NCI-H1048 (cell line): ENCODE measurements around the gene C2orf69.
"Not testable (repeated sequence)": the region's sequence is repeated elsewhere in the genome, so short reads cannot be mapped to it uniquely, and the experiment has no call there.

ENCODE experiments used
- DNase-seq: peaks from one replicate; lab custom pipeline; 2025; lab: John Stamatoyannopoulos, UW

Gene C2orf69, protein sequence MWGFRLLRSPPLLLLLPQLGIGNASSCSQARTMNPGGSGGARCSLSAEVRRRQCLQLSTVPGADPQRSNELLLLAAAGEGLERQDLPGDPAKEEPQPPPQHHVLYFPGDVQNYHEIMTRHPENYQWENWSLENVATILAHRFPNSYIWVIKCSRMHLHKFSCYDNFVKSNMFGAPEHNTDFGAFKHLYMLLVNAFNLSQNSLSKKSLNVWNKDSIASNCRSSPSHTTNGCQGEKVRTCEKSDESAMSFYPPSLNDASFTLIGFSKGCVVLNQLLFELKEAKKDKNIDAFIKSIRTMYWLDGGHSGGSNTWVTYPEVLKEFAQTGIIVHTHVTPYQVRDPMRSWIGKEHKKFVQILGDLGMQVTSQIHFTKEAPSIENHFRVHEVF

GRCh38 chr2:199911052-199911876, at the start of gene C2orf69:
Gene C2orf69, plus strand, starts transcription at chr2:199911293. Its CDS starts 146 bp downstream, at chr2:199911439.
- peak; percentile 94 for DNase-seq

DNA sequence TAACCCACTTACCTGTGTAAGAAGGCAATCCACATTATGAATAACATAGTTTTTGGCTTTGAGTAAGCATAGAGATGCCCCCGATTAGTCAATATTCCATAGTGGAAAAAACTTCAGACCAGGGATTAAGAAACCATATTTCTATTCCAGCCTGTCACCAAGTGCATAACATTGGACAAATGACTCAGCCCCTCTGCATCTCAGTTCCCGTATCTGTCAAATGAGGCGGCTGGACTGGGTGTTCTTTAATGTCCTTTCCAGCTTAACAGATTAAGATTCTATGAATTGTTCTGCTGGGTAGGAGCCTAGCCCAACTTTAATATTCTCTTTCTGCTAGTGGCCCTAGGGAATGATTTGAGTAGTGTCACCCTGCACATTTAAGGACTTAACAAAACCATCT, 48.3 kb upstream of the C2orf69 start:
- no peak for DNase-seq

GRCh38 chr2:199865905-199866304, 45.2 kb upstream of the C2orf69 start:
- DNase-seq = no peak

GRCh38 chr2:199868431-199869226, 42.5 kb upstream of the C2orf69 start:
- DNase-seq = no peak

GRCh38 chr2:199869227-199869541, 41.9 kb upstream of the C2orf69 start:
- DNase-seq = no peak

DNA sequence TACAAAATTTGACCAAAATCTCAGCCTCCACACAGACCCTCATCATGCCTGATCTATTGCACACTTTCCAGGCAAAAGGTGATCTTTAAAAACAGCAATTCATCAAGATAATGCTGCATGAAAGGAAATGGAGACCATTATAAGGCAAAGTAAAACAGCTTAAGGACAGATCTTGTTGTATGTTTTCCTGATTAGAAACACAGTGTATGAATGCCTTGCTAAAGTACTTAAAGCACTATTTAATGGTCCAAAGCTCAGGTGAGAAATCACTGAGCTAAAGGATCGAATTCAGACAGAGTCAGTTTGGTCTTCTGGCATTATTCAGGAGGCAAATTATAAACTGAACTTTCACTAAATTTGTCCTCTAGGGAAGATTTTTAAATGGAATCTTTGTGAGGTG, 41.4 kb upstream of the C2orf69 start:
- no peak for DNase-seq

DNA sequence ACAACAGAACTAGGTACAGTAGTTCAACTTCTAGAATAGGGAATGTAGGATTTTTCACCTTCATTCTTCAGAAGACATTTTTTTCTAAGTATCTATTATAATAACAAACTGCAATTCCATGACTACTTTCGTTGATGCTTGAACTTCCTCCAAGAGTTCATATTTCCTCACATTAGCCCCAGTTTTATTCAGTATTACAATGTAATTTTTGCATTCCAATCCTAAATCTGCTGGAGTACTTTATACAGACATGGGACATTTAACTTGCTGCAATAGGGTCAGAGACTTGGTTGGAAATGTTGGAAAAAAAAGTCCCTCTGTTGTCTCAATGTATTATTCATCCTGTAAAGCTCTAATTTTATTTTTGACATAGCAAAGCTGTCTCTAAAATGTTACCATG, 40.5 kb upstream of the C2orf69 start:
- DNase-seq = no peak

DNA sequence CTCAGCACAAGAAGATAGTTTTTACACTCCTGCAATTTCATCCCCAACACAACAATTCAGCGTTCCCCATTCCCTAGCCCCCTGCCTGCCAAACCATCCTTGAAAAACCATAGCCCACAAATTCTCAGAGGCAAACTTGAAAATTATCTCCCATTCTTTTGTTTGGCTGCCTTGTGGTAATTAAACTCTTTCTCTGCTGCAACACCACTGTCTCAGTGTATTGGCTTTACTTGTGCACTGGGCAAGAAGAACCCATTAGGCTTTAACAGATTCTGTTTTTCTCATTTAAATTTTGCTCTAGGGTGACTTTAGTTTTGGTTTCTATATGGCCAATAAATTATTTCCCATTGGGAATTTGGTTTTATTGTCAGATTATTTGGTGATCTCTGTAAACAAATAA, 36.9 kb upstream of the C2orf69 start:
- no peak for DNase-seq

DNA sequence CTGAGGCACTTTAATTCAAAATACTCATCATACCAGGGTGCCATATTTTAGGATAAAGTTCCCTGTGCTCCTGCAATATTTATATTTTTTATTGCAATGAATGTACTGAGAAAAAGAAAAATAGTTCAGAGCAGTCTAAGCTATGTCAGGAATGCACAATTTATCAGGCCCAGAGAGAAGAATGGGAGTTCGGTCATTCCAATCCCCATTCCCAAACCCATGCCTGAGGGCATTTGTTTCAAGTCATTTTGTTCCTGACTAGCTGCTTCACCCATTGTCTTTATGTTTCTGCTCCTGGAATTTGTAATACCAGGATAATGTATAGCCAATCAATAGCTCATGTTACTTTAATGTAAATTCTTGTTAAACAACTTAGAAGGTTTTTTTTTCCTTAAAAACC, 35.7 kb upstream of the C2orf69 start:
- DNase-seq = no peak

GRCh38 chr2:199882667-199883066, 28.4 kb upstream of the C2orf69 start:
- DNase-seq = no peak

DNA sequence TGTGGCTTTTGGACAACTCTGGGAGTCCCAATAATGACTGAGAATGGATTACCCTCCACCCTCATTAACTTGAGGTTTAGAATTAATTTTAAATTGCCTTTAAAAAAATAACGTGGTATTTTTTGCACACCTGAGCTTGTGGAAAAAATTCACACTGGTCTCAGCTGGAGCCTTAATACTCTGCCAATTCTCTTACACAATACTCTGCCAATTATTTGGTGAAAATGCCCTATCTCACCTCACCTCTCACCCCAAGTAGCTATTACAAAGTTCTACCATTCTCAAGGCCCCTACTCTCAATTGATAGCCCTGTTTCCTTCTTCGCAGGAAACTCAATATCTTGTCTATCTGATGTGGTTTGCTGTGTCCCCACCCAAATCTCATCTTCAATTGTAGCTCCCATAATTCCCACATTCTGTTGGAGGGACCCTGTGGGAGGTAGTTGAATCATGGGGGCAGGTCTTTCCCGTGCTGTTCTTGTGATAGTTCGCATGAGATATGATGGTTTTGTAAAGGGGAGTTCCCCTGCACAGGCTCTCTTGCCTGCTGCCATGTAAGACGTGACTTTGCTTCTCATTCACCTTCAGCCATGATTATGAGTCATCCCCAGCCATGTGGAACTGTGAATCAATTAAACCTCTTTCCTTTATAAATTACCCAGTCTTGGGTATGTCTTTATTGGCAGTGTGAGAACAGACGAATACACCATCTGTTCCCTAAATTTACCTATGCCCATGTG, 27.4 kb upstream of the C2orf69 start:
- DNase-seq = no peak

DNA sequence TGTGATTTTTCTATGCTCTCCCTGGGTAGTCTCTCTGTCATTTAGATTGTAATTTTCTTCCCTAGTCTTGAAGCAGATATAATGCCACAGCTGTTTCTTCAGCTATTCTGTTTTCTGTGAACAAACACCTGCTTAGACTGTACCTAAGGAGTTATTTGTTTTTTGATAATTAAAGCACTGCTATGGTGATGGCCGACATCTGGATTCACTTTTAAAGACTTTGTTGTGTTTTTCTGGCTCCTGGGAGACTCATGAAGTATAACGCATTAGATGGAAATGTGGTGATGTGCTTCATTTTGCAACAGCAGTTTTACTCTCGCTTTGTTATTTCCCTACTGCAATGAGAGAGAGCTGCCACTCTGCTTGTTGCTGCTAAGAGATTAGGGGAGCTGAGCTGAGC, 15.7 kb upstream of the C2orf69 start:
- no peak for DNase-seq

DNA sequence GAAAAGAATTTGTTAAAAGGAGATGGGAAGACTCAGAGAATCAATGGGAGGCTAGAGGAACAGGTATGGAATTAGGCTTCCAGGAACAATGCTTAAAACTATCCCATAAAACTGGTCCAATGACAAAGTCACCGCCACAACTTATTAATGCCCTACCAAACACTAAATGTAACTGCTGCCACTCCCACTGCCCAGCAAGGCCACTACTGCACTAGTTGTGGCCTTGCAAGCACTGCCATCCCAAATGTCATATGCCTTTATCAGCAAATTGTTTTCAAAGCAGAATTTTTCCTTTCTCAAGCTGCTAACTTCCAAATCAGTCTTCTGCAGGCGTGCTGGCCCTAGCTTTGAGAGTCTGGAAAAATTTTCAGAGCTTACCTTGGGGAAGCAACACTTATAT, 14.5 kb upstream of the C2orf69 start:
- DNase-seq = no peak

DNA sequence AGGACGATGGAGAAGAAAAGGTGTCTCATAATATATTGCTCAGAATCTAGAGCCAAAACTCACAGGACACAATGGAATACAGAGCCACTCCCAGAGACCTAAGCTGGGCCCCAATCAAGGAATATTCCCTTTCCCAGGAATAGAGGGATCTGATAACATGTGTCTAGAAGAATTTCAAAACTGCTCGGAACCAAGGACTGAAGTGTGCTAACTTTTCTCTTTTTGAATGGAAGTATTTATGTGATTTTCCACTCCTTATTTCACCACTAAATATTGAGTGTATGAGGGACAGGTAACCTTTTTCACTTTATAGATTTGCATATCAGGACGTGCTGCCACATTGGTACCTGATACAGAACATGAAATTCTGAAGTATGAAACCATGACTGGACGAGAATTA, 9.2 kb upstream of the C2orf69 start:
- DNase-seq = no peak

GRCh38 chr2:199902486-199903110, 8.5 kb upstream of the C2orf69 start:
- DNase-seq = no peak

DNA sequence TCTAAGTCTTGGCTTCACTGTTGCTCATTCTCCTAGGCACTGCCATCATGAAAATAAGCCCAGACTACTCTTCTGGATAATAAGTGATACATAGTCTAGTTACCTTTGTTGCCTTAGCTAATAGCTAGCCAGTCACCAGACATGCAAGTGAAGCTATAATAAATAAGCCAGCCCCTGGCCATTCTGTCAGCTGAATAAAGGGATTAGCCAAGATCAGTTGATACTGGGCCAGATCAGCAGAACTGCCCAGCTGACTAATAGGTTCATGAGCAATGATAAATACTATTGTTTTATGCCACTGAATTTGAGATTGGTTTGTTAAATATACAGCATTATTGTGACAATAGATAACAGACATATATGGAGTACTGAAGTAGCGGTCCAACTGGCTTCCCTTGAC, 8.0 kb upstream of the C2orf69 start:
- DNase-seq = no peak

- no peak for DNase-seq
Observed at GRCh38 chr2:199907008-199907714, 3.9 kb upstream of the C2orf69 start.

DNA sequence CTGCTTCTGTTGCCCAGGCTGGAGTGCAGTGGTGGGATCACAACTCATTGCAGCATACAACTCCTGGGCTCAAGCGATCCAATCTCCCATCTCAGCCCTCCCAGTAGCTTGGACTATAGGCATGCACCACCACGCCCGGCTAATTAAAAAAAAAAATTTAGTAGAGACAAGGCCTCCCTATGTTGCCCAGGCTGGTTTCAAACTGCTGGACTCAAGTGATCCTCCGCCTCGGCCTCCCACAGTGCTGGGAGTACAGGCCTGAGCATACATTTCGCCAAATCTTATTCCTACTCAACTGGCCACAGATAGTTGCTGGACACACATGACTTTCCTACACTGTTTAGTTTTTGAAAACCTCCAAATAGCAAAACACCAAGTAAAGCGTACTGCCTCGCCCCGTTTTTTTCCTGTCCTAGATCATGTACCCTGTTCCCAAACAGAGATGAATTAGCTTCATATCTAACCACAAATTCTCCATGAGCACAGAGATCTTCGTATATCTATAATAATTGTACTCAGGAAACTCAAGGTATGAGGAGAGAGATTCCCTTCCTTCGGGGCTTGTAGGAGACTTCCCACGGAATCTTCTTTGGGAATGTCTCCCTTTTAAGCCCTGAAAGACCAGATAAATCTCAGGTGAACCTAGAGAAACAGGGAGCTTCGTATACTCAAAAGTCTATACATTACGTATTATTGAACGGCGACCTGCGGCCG, 598 bp upstream of the C2orf69 start:
- no peak for DNase-seq

GRCh38 chr2:199911877-199912161, 726 bp downstream of the C2orf69 start:
- DNase-seq = no peak

DNA sequence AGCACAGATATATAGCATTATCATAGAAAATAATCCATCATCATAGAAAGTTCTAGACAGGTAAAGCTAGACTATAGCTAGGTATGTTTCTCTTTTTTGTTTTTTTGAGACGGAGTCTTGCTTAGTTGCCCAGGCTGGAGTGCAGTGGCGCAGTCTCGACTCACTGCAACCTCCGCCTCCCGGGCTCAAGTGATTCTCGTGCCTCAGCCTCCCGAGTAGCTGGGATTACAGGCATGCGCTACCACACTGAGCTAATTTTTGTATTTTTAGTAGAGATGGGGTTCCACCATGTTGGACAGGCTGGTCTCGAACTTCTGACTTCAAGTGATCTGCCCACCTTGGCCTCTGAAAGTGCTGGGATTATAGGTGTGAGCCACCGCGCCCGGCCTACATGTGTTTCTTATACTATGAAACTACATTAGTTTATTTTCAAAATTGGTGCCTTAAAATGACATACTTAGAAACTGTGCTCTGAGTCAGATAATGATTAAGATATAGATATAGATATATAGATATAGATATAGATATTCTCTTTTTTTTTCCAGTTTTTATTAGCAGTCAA, 1.5 kb downstream of the C2orf69 start:
- not testable (repeated sequence) for DNase-seq
